SK-N-SH (cell line): ENCODE measurements around the gene CPEB4. TPM values are rescaled to one million over a fixed set of nuclear protein-coding genes. Genes with fewer than 3 reads are reported as not detected.

Experiments
- CTCF ChIA-PET: fragments of 300-600, 350-600 bp; formaldehyde crosslinking; extraction: SDS; loops from one replicate; lab custom pipeline; 2021; lab: Yijun Ruan, JAX
- POLR2A ChIA-PET: fragments of 350-600 bp; sonication (Branson Sonifier 250); formaldehyde crosslinking; extraction: SDS; loops from one replicate; lab custom pipeline; 2020; ENCODE audit warnings: antibody characterized with exemption, inconsistent platforms; lab: Yijun Ruan, JAX
- DNase-seq: peaks from one replicate; pipeline ENCODE4 v3.0.0; 2012
- H2AFZ ChIP-seq: fragments of 200-600 bp; sonication (generic); 2 replicates; pipeline ENCODE4 v1.8.1; 2016; ENCODE audit warnings: antibody characterized with exemption, mild to moderate bottlenecking, low read depth
- H3F3A ChIP-seq: fragments of 200-600 bp; sonication (generic); replicated peaks from 2 replicates; pipeline ENCODE3; 2016; ENCODE audit warnings: antibody characterized with exemption, mild to moderate bottlenecking; ENCODE audit not compliant: insufficient read depth
- H3K27ac ChIP-seq, 2 experiments: fragments of 200-500 bp in 1 of 2; fragments of 200-600 bp in 1 of 2; sonication (Bioruptor generic) in 1 of 2; sonication (generic), shearing (Covaris generic) in 1 of 2; 2 replicates each; pipeline versions ENCODE4 v1.5.1 to v1.6.1; 2014 to 2016; ENCODE audit warnings: low read depth in 2 of 2, inconsistent platforms in 1 of 2, low read length in 1 of 2, mild to moderate bottlenecking in 1 of 2, mixed read lengths in 1 of 2
- H3K27me3 ChIP-seq: fragments of 200-600 bp; sonication (generic), shearing (Covaris generic); 2 replicates; pipeline ENCODE4 v1.6.1; 2016; ENCODE audit warnings: mixed run types; ENCODE audit not compliant: insufficient read depth
- H3K36me3 ChIP-seq, 2 experiments: fragments of 200-500 bp in 1 of 2; fragments of 200-600 bp in 1 of 2; sonication (Bioruptor generic) in 1 of 2; sonication (generic) in 1 of 2; replicated peaks in 1 of 2; 2 replicates each; pipeline versions ENCODE3 to v1.5.1; 2014 to 2016; ENCODE audit warnings: low read length in 1 of 2, mild to moderate bottlenecking in 1 of 2; ENCODE audit not compliant: insufficient read depth in 2 of 2, control insufficient read depth in 1 of 2
- H3K4me1 ChIP-seq, 2 experiments: fragments of 200-500 bp in 1 of 2; fragments of 200-600 bp in 1 of 2; sonication (Bioruptor generic) in 1 of 2; sonication (generic), shearing (Covaris generic) in 1 of 2; 2 replicates each; pipeline versions ENCODE4 v1.5.1 to v1.6.1; 2014 to 2016; ENCODE audit warnings: low read depth in 1 of 2, low read length in 1 of 2, mixed run types in 1 of 2; ENCODE audit not compliant: insufficient read depth in 2 of 2, control insufficient read depth in 1 of 2
- H3K4me2 ChIP-seq: fragments of 200-600 bp; sonication (generic), shearing (Covaris generic); 2 replicates; pipeline ENCODE4 v1.6.1; 2017; ENCODE audit warnings: mixed run types
- H3K4me3 ChIP-seq, 2 experiments: fragments of 200-500 bp in 1 of 2; fragments of 200-600 bp in 1 of 2; sonication (Bioruptor generic) in 1 of 2; sonication (generic), shearing (Covaris generic) in 1 of 2; 2 replicates each; pipeline versions ENCODE4 v1.5.1 to v1.8.1; 2014 to 2016; ENCODE audit warnings: low read depth in 2 of 2, inconsistent platforms in 1 of 2, low read length in 1 of 2, mild to moderate bottlenecking in 1 of 2, mixed read lengths in 1 of 2, moderate library complexity in 1 of 2
- H3K79me2 ChIP-seq: fragments of 200-600 bp; sonication (generic); 2 replicates; pipeline ENCODE4 v1.8.1; 2017; ENCODE audit warnings: mild to moderate bottlenecking; ENCODE audit not compliant: insufficient read depth
- H3K9ac ChIP-seq: fragments of 200-600 bp; sonication (generic); 2 replicates; pipeline ENCODE4 v1.6.1; 2017; ENCODE audit warnings: mixed run types
- H3K9me2 ChIP-seq: fragments of 200-600 bp; sonication (generic); 2 replicates; pipeline ENCODE4 v1.6.1; 2017; ENCODE audit warnings: mixed run types
- H3K9me3 ChIP-seq: fragments of 200-600 bp; sonication (generic); 2 replicates; pipeline ENCODE4 v1.6.1; 2017; ENCODE audit warnings: mixed run types, mild to moderate bottlenecking, moderate library complexity
- H4K20me1 ChIP-seq: fragments of 200-600 bp; sonication (generic); 2 replicates; pipeline ENCODE4 v1.6.1; 2017; ENCODE audit warnings: mild to moderate bottlenecking, mixed run types; ENCODE audit not compliant: insufficient read depth
- CHD2 ChIP-seq: fragments of 150-350 bp; IDR thresholded peaks from 2 replicates; pipeline ENCODE4 v1.6.1; 2018; ENCODE audit warnings: low read length; ENCODE audit not compliant: partially characterized antibody
- CTCF ChIP-seq: fragments of 200-600 bp; sonication (generic); IDR thresholded peaks from 2 replicates; pipeline ENCODE4 v1.6.1; 2017; ENCODE audit warnings: antibody characterized with exemption, mild to moderate bottlenecking, moderate library complexity
- ELF1 ChIP-seq: IDR thresholded peaks from 2 replicates; pipeline ENCODE4 v1.4.0; 2012
- EZH2phosphoT487 ChIP-seq: fragments of 200-600 bp; sonication (generic); IDR thresholded peaks from 2 replicates; pipeline ENCODE4 v1.6.1; 2017; ENCODE audit warnings: low read depth, mixed run types, mild to moderate bottlenecking, antibody characterized with exemption, moderate library complexity, borderline replicate concordance
- FOSL2 ChIP-seq: IDR thresholded peaks from 2 replicates; pipeline ENCODE4 v1.4.0; 2012; ENCODE audit warnings: low read depth, mild to moderate bottlenecking, moderate library complexity, borderline replicate concordance
- FOXJ3 ChIP-seq: sonication (generic); formaldehyde crosslinking; IDR thresholded peaks from 2 replicates; pipeline ENCODE4 v1.5.1; 2020; ENCODE audit warnings: mild to moderate bottlenecking, missing genetic modification reagents
- GATA2 ChIP-seq: sonication (generic); formaldehyde crosslinking; IDR thresholded peaks from 2 replicates; pipeline ENCODE4 v1.5.0; 2020; ENCODE audit warnings: mild to moderate bottlenecking, missing genetic modification reagents
- MEF2A ChIP-seq: IDR thresholded peaks from 2 replicates; pipeline ENCODE4 v1.4.0; 2012; ENCODE audit warnings: low read depth, borderline replicate concordance
- MXI1 ChIP-seq: IDR thresholded peaks from 2 replicates; pipeline ENCODE4 v1.6.1; 2012; ENCODE audit warnings: mild to moderate bottlenecking, low read depth, low read length, improper control_type of control experiment
- POLR2AphosphoS5 ChIP-seq: IDR thresholded peaks from 2 replicates; pipeline ENCODE4 v1.6.1; 2012; ENCODE audit warnings: low read depth, low read length
- RCOR1 ChIP-seq: fragments of 150-350 bp; IDR thresholded peaks from 2 replicates; pipeline ENCODE4 v1.6.1; 2017; ENCODE audit warnings: antibody characterized with exemption, low read length
- SMC3 ChIP-seq: IDR thresholded peaks from 2 replicates; pipeline ENCODE4 v1.6.1; 2012; ENCODE audit warnings: low read depth, low read length, improper control_type of control experiment
- TAF1 ChIP-seq: IDR thresholded peaks from 2 replicates; pipeline ENCODE4 v1.6.1; 2012; ENCODE audit warnings: low read depth, mild to moderate bottlenecking, low read length, moderate library complexity, borderline replicate concordance
- TEAD4 ChIP-seq: IDR thresholded peaks from 2 replicates; pipeline ENCODE4 v1.4.0; 2012; ENCODE audit warnings: mild to moderate bottlenecking, borderline replicate concordance; ENCODE audit not compliant: insufficient read depth
- YY1 ChIP-seq: IDR thresholded peaks from 2 replicates; pipeline ENCODE4 v1.4.0; 2012; ENCODE audit warnings: low read depth, mild to moderate bottlenecking
- ZBTB33 ChIP-seq: IDR thresholded peaks from 2 replicates; pipeline ENCODE4 v1.4.0; 2012; ENCODE audit warnings: low read depth, borderline replicate concordance
- WGBS: methylation state at CpG from one replicate; pipeline ENCODE4 v1.1.6; 2017; ENCODE audit warnings: low lambda C conversion rate; 5-methylcytosine and 5-hydroxymethylcytosine counted together
- polyA plus RNA-seq, 3 experiments: library from polyadenylated mRNA; depleted of rRNA; stranded (reverse); fragments of >200 nt; gene quantifications; 2 replicates each; pipeline ENCODE4 v1.2.3, GENCODE V29; 2012
- TF ChIP-seq, protein P1 (sequence below): IDR thresholded peaks from 2 replicates; pipeline ENCODE4 v1.4.0; 2012; ENCODE audit warnings: low read depth

Gene CPEB4
- polyA plus RNA-seq, 1 of the 3 experiments (the other 2 are of a cell fraction), result 6.8 TPM

DNA sequence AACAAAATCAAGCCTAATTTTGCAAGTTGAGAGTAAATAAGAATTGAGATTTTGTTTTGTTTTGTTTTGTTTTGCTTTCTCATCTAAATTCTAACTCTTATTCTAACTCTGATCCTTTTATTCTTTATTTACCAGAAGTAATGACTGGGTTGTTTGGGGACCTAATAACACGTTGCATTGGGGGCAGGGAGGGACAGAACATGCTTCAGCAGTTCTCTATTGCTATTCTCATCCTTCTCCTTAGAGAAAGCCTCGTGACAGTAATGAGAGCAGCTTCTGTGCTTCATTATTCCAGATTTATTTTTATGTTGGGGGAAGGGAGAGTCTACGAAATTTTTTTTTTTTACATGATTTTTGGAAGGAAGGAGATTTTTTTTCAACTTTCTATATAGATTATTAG is 21.1 kb downstream of the CPEB4 start:
- DNase-seq, result no peak
- Histone ChIP-seq H3K4me2 (no peak overlapping the region), H3K4me3 (no peak overlapping the region), H3K79me2 (peaks cover 53% of the 10 kb centered on the region), H3F3A (peaks cover 5% of the 10 kb centered on the region), H3K9ac (no peak overlapping the region), H2AFZ (no peak overlapping the region), H4K20me1 (0 out of 2 replicates have a peak, but pooled peaks cover 7% of the 10 kb centered on the region)
- CTCF ChIA-PET, result interaction anchor here (1.0 kb wide), 1 partner anchor 19 kb away, joined by 3 read pairs; no protein-coding TSS in a partner anchor
- no peak for TF ChIP-seq FOXJ3 (CRISPR knock-in tag)
- TF ChIP-seq MEF2A, result no peak
- no peak for TF ChIP-seq CTCF
- TF ChIP-seq ELF1, result no peak
- no peak for TF ChIP-seq GATA2 (CRISPR knock-in tag)
- TF ChIP-seq SMC3, result no peak
- no peak for TF ChIP-seq FOSL2
- no peak for TF ChIP-seq YY1
- TF ChIP-seq, protein P1, sequence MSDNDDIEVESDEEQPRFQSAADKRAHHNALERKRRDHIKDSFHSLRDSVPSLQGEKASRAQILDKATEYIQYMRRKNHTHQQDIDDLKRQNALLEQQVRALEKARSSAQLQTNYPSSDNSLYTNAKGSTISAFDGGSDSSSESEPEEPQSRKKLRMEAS, result no peak
- no peak for TF ChIP-seq ZBTB33
- no peak for TF ChIP-seq TEAD4
- no peak for TF ChIP-seq EZH2phosphoT487
- TF ChIP-seq TAF1, result no peak
- no peak for TF ChIP-seq RCOR1
- TF ChIP-seq CHD2, result no peak
- TF ChIP-seq MXI1, result no peak
- TF ChIP-seq POLR2AphosphoS5, result no peak
- TF ChIP-seq, all 33 proteins: peak for 0
- POLR2A ChIA-PET, result interaction anchor here (0.5 to 1.3 kb wide), 2 partner anchors 55 to 142 kb away, joined by 3 read pairs; no protein-coding TSS in a partner anchor
- Histone ChIP-seq H3K27me3 (no peaks in the 10 kb centered on the region), H3K9me2 (no peaks in the 10 kb centered on the region), H3K27ac (no peak overlapping the region; a peak in 1 of 4 replicates), H3K9me3 (no peaks in the 10 kb centered on the region), H3K36me3 (peaks cover 10 to 20% of the 10 kb centered on the region in 2 experiments), H3K4me1 (peaks cover 0 to 5% of the 10 kb centered on the region in 2 experiments; a peak in 2 of 4 replicates)
- 85% methylated on average over 3 of the region's 3 CpGs for WGBS
